HepG2 (cell line): Measurements from ENCODE around the gene POC1A. TPM values are rescaled to one million over a fixed set of nuclear protein-coding genes. Genes with fewer than 3 reads are reported as not detected.

Experiments used
- ATAC-seq: fragments of 200-7000 bp; cut with Tn5 transposase; 3 replicates; pipeline ENCODE4 v1.9.1; 2020; ENCODE audit warnings: mild to moderate bottlenecking, moderate library complexity
- BruUV-seq: library from RNA; stranded (reverse); fragments of 400-500 nt; replicated peaks from 2 replicates; lab custom pipeline; 2021; lab: Mats Ljungman, UMichigan
- CTCF ChIA-PET: fragments of 300-600 bp; formaldehyde crosslinking; extraction: SDS; loops from one replicate; lab custom pipeline; 2021; ENCODE audit warnings: low total read pairs, inconsistent platforms, low intra/inter-chr PET ratio; lab: Yijun Ruan, JAX
- POLR2A ChIA-PET: fragments of 350-600 bp; sonication (Branson Sonifier 250); formaldehyde crosslinking; loops from one replicate; lab custom pipeline; 2020; ENCODE audit warnings: antibody characterized with exemption, inconsistent platforms; lab: Yijun Ruan, JAX
- DNase-seq: peaks from one replicate; pipeline ENCODE4 v3.0.0-alpha.2; 2015; ENCODE audit warnings: low spot score
- FAIRE-seq: peaks from 3 replicates; lab custom pipeline; 2011; peaks lifted over from hg19 to GRCh38; lab: Jason Lieb, UNC
- H2AFZ ChIP-seq: one replicate; pipeline ENCODE4 v1.6.1; 2011; ENCODE audit warnings: low read length, inconsistent platforms
- H3K27ac ChIP-seq: fragments of 300-600 bp; 3 replicates; pipeline ENCODE4 v1.8.0; 2011; ENCODE audit warnings: mixed run types, mild to moderate bottlenecking, mixed read lengths, low read length, inconsistent platforms; ENCODE audit not compliant: insufficient read depth; ENCODE audit errors: extremely low read length
- H3K27me3 ChIP-seq, 2 experiments: fragments of 200-600 bp in 1 of 2; 2 replicates in 1 of 2; 3 replicates in 1 of 2; pipeline versions ENCODE4 v1.6.0 to v1.8.0; 2011; ENCODE audit warnings: low read length in 2 of 2, mild to moderate bottlenecking in 2 of 2, moderate library complexity in 2 of 2, inconsistent platforms in 1 of 2; ENCODE audit not compliant: insufficient read depth in 2 of 2, control insufficient read depth in 1 of 2
- H3K36me3 ChIP-seq, 2 experiments: fragments of 200-600 bp in 1 of 2; replicated peaks in 1 of 2; 2 replicates in 1 of 2; 3 replicates in 1 of 2; pipeline versions ENCODE4 v1.5.1 to v1.8.0; 2011; ENCODE audit warnings: low read length in 2 of 2, inconsistent platforms in 1 of 2; ENCODE audit not compliant: insufficient read depth in 2 of 2, control insufficient read depth in 1 of 2
- H3K4me1 ChIP-seq: 2 replicates; pipeline ENCODE4 v1.5.1; 2012; ENCODE audit warnings: low read length, inconsistent platforms; ENCODE audit not compliant: insufficient read depth
- H3K4me2 ChIP-seq: 2 replicates; pipeline ENCODE4 v1.6.0; 2011; ENCODE audit warnings: low read depth, low read length, inconsistent platforms
- H3K4me3 ChIP-seq, 3 experiments: fragments of 200-600 bp in 1 of 3; sonication (generic), shearing (Covaris generic) in 1 of 3; replicated peaks in 1 of 3; 2 replicates each; pipeline ENCODE4 v1.5.1; 2011 to 2016; ENCODE audit warnings: low read length in 3 of 3, inconsistent platforms in 2 of 3, low read depth in 2 of 3, mild to moderate bottlenecking in 2 of 3, control low read depth in 1 of 3, mixed read lengths in 1 of 3; ENCODE audit not compliant: insufficient read depth in 1 of 3
- H3K79me2 ChIP-seq: one replicate; pipeline ENCODE4 v1.6.1; 2011; ENCODE audit warnings: low read length, inconsistent platforms; ENCODE audit not compliant: insufficient read depth
- H3K9ac ChIP-seq: 2 replicates; pipeline ENCODE4 v1.6.0; 2011; ENCODE audit warnings: mild to moderate bottlenecking, low read depth, low read length, inconsistent platforms; ENCODE audit not compliant: insufficient read depth
- H3K9me3 ChIP-seq: 2 replicates; pipeline ENCODE4 v1.5.1; 2012; ENCODE audit warnings: mild to moderate bottlenecking, low read length
- H4K20me1 ChIP-seq: 2 replicates; pipeline ENCODE4 v1.6.0; 2011; ENCODE audit warnings: inconsistent platforms, mild to moderate bottlenecking, low read length, moderate library complexity; ENCODE audit not compliant: insufficient read depth
- KDM3A ChIP-seq: IDR thresholded peaks from 2 replicates; pipeline ENCODE4 v1.6.1; 2018; ENCODE audit warnings: low read depth, missing compliant biosample characterization
- PHF8 ChIP-seq: sonication (generic); formaldehyde crosslinking; IDR thresholded peaks from 2 replicates; pipeline ENCODE4 v1.5.0; 2020; ENCODE audit warnings: missing genetic modification reagents
- RFX5 ChIP-seq: IDR thresholded peaks from 2 replicates; pipeline ENCODE4 v1.6.1; 2011; ENCODE audit warnings: low read depth, low read length, improper control_type of control experiment
- SSRP1 ChIP-seq: IDR thresholded peaks from 2 replicates; pipeline ENCODE4 v1.6.1; 2016; ENCODE audit warnings: control low read depth
- ZNF101 ChIP-seq: sonication (generic); formaldehyde crosslinking; IDR thresholded peaks from 2 replicates; pipeline ENCODE4 v1.4.0; 2020; ENCODE audit warnings: mild to moderate bottlenecking, low read depth, missing genetic modification reagents, borderline replicate concordance
- ZNF274 ChIP-seq: sonication (generic); formaldehyde crosslinking; IDR thresholded peaks from 2 replicates; pipeline ENCODE4 v1.5.1; 2020; ENCODE audit warnings: mild to moderate bottlenecking, missing genetic modification reagents
- ZNF292 ChIP-seq: sonication (generic); formaldehyde crosslinking; IDR thresholded peaks from 2 replicates; pipeline ENCODE4 v1.8.1; 2022; ENCODE audit warnings: mild to moderate bottlenecking, low read depth, missing genetic modification reagents, borderline replicate concordance
- WGBS: methylation state at CpG from one replicate; pipeline ENCODE4 v1.1.6; 2017; ENCODE audit warnings: low lambda C conversion rate; 5-methylcytosine and 5-hydroxymethylcytosine counted together
- in situ Hi-C: cut with HindIII; loops from 2 replicates; pipeline ENCODE4 v1.10.0; 2017; ENCODE audit warnings: low pct_unique_long_range_greater_than_20kb; ENCODE audit not compliant: extremely low pct_ligation_motif_present
- intact Hi-C: fragments of 100-400 bp; cut with micrococcal nuclease; formaldehyde crosslinking; loops from one replicate; pipeline ENCODE4 v1.10.0; 2022; ENCODE audit not compliant: unreplicated experiment
- polyA plus RNA-seq, 8 experiments: library from polyadenylated mRNA; depleted of rRNA in 3 of 8; stranded (reverse) in 7 of 8; unstranded in 1 of 8; fragments of >200 nt; fragmentation: Illumina TruSeq in 4 of 8; extraction: Trizol in 4 of 8; gene quantifications; 2 replicates each; pipeline versions ENCODE4 v1.2.1 to v1.2.3, GENCODE V29; 2011 to 2016; ENCODE audit warnings: low read depth in 4 of 8, missing spikeins in 1 of 8, mixed read lengths in 1 of 8; ENCODE audit not compliant: insufficient read depth in 1 of 8
- total RNA-seq, 5 experiments: library from RNA; depleted of rRNA; stranded (reverse); fragments of >200 nt; fragmentation: Illumina TruSeq; extraction: Trizol; gene quantifications; 2 replicates each; pipeline ENCODE4 v1.2.3, GENCODE V29; 2016; ENCODE audit warnings: low read depth in 1 of 5
- TF ChIP-seq, protein P1 (sequence below): sonication (generic); formaldehyde crosslinking; IDR thresholded peaks from 2 replicates; pipeline ENCODE4 v1.5.1; 2020; ENCODE audit warnings: missing genetic modification reagents, mild to moderate bottlenecking, borderline replicate concordance
- TF ChIP-seq, protein P2 (sequence below): sonication (generic); formaldehyde crosslinking; IDR thresholded peaks from 2 replicates; pipeline ENCODE4 v1.4.0; 2020; ENCODE audit warnings: mild to moderate bottlenecking, low read depth, missing genetic modification reagents
- TF ChIP-seq, protein P3 (sequence below): sonication (generic); formaldehyde crosslinking; IDR thresholded peaks from 2 replicates; pipeline ENCODE4 v1.5.0; 2020; ENCODE audit warnings: mild to moderate bottlenecking, missing genetic modification reagents
- TF ChIP-seq, protein P4 (sequence below): sonication (generic); formaldehyde crosslinking; IDR thresholded peaks from 2 replicates; pipeline ENCODE4 v1.4.0; 2020; ENCODE audit warnings: missing genetic modification reagents
- TF ChIP-seq, protein P5 (sequence below): sonication (generic); formaldehyde crosslinking; IDR thresholded peaks from 2 replicates; pipeline ENCODE4 v1.4.0; 2020; ENCODE audit warnings: missing genetic modification reagents, borderline replicate concordance
- TF ChIP-seq, protein P6 (sequence below): sonication (generic); formaldehyde crosslinking; IDR thresholded peaks from 2 replicates; pipeline ENCODE4 v1.5.0; 2020; ENCODE audit warnings: missing genetic modification reagents

Gene POC1A
- total and polyA plus RNA-seq, 2 of the 13 experiments (the other 11 are each of a cell fraction or from before 2014, with no cell fraction given) = 14.6 to 20.0 TPM

DNA sequence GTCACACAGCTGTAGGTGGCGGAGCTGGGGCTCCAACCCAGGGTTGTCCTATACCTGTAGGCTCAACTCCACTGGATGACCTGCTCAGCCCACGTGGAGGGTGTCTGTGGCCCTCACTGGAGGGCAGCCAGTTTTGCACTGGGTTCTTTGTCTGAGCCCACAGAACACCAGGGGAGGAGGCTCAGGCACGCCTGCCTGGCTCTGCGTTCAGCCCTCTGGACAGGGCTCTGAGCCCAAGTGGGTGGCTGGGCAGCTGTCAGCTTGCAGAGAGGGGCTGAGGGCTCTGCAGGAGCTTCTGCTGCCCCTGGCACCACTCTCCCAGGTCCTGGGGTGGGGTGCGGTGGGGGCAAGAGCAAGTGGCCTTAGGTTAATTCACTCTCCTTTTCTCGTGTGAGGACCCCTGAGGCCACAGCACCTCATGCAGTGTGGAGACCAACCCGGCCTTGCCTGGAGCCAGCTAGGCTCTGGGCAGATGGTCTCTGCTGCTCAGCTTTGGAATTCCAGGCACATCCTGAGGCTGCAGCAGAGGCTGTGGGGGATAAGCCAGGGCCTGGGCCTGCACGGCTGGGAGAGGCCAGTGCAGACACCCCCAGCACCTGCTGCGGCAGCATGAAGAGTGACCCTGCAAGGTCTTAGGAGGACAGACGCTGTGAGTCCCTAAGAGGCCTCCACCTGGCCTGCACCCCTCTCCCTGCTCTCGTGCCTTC lies 121.4 kb downstream of the POC1A start (continued):
- TF ChIP-seq ZNF274 (CRISPR knock-in tag) = 0 out of 2 replicates have a peak, but pooled peaks have one; percentile 42

DNA sequence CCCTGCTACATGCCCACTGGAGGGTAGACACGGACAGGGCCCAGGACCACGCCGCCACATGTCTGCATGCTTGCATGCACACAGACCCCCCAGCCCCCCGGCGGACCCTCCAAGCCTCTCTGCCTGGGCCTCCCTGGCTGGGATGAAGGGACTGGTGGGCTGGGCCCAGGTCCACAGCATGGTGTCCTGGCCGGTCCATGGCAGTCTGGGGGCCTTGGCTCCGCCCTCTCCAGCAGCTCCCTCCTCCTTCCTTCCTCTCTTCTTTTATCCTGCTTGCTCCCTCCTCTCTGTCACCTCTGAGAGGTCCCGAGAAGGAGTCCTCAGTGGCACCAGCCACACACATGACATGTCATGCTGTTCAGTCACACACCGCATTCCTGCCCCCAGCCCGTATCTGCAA lies 122.3 kb downstream of the POC1A start:
- ChIA-PET POLR2A (interaction anchor here (1.8 kb wide), 1 partner anchor 36 kb away, joined by 7 read pairs; the partner anchor contains the start of gene RPL29), CTCF (no interaction called here)
- no peak overlapping the region for H3K9ac ChIP-seq
- no peaks in the 10 kb centered on the region for H3K36me3 ChIP-seq
- no peaks in the 10 kb centered on the region for H3K79me2 ChIP-seq
- no peaks in the 10 kb centered on the region for H4K20me1 ChIP-seq
- H3K9me3 ChIP-seq = no peaks in the 10 kb centered on the region
- FAIRE-seq (no peak), DNase-seq (no peak), ATAC-seq (no peak)
- H3K27me3 ChIP-seq = 0 out of 5 replicates have a peak, but pooled peaks cover 0 to 1% of the 10 kb centered on the region in 2 experiments
- no peak overlapping the region for H3K27ac ChIP-seq
- no TSS peak for BruUV-seq
- in situ Hi-C loops = no loop called here
- H2AFZ ChIP-seq = no peak overlapping the region
- no peak overlapping the region for H3K4me3 ChIP-seq
- H3K4me1 ChIP-seq = peaks cover 78% of the 10 kb centered on the region
- no peak overlapping the region for H3K4me2 ChIP-seq
- WGBS = 87% methylated on average over 6 of the region's 10 CpGs
- intact Hi-C loops = no loop called here
- TF ChIP-seq, protein P1, sequence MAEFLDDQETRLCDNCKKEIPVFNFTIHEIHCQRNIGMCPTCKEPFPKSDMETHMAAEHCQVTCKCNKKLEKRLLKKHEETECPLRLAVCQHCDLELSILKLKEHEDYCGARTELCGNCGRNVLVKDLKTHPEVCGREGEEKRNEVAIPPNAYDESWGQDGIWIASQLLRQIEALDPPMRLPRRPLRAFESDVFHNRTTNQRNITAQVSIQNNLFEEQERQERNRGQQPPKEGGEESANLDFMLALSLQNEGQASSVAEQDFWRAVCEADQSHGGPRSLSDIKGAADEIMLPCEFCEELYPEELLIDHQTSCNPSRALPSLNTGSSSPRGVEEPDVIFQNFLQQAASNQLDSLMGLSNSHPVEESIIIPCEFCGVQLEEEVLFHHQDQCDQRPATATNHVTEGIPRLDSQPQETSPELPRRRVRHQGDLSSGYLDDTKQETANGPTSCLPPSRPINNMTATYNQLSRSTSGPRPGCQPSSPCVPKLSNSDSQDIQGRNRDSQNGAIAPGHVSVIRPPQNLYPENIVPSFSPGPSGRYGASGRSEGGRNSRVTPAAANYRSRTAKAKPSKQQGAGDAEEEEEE (CRISPR knock-in tag) = no peak
- TF ChIP-seq RFX5 = no peak
- TF ChIP-seq, protein P2, sequence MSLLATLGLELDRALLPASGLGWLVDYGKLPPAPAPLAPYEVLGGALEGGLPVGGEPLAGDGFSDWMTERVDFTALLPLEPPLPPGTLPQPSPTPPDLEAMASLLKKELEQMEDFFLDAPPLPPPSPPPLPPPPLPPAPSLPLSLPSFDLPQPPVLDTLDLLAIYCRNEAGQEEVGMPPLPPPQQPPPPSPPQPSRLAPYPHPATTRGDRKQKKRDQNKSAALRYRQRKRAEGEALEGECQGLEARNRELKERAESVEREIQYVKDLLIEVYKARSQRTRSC (CRISPR knock-in tag) = no peak
- TF ChIP-seq, protein P3, sequence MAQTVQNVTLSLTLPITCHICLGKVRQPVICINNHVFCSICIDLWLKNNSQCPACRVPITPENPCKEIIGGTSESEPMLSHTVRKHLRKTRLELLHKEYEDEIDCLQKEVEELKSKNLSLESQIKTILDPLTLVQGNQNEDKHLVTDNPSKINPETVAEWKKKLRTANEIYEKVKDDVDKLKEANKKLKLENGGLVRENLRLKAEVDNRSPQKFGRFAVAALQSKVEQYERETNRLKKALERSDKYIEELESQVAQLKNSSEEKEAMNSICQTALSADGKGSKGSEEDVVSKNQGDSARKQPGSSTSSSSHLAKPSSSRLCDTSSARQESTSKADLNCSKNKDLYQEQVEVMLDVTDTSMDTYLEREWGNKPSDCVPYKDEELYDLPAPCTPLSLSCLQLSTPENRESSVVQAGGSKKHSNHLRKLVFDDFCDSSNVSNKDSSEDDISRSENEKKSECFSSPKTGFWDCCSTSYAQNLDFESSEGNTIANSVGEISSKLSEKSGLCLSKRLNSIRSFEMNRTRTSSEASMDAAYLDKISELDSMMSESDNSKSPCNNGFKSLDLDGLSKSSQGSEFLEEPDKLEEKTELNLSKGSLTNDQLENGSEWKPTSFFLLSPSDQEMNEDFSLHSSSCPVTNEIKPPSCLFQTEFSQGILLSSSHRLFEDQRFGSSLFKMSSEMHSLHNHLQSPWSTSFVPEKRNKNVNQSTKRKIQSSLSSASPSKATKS (CRISPR knock-in tag) = no peak
- no peak for TF ChIP-seq KDM3A (CRISPR knock-in tag)
- no peak for TF ChIP-seq ZNF101 (CRISPR knock-in tag)
- TF ChIP-seq, protein P4, sequence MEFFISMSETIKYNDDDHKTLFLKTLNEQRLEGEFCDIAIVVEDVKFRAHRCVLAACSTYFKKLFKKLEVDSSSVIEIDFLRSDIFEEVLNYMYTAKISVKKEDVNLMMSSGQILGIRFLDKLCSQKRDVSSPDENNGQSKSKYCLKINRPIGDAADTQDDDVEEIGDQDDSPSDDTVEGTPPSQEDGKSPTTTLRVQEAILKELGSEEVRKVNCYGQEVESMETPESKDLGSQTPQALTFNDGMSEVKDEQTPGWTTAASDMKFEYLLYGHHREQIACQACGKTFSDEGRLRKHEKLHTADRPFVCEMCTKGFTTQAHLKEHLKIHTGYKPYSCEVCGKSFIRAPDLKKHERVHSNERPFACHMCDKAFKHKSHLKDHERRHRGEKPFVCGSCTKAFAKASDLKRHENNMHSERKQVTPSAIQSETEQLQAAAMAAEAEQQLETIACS = no peak
- TF ChIP-seq, protein P5, sequence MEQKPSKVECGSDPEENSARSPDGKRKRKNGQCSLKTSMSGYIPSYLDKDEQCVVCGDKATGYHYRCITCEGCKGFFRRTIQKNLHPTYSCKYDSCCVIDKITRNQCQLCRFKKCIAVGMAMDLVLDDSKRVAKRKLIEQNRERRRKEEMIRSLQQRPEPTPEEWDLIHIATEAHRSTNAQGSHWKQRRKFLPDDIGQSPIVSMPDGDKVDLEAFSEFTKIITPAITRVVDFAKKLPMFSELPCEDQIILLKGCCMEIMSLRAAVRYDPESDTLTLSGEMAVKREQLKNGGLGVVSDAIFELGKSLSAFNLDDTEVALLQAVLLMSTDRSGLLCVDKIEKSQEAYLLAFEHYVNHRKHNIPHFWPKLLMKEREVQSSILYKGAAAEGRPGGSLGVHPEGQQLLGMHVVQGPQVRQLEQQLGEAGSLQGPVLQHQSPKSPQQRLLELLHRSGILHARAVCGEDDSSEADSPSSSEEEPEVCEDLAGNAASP (CRISPR knock-in tag) = no peak
- no peak for TF ChIP-seq SSRP1 (CRISPR knock-in tag)
- TF ChIP-seq, protein P6, sequence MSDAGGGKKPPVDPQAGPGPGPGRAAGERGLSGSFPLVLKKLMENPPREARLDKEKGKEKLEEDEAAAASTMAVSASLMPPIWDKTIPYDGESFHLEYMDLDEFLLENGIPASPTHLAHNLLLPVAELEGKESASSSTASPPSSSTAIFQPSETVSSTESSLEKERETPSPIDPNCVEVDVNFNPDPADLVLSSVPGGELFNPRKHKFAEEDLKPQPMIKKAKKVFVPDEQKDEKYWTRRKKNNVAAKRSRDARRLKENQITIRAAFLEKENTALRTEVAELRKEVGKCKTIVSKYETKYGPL = no peak
- no peak for TF ChIP-seq PHF8
- TF ChIP-seq ZNF292 (CRISPR knock-in tag) = no peak
